ENCODE measurements around the gene VPS16.

VPS16 gene

GRCh38 chr20:2836035-2836434, 4.5 kb upstream of the VPS16 start:
- DNase-seq: no peak

- DNase-seq: no peak
Measured at GRCh38 chr20:2837221-2837960, 3.2 kb upstream of the VPS16 start.

GRCh38 chr20:2838170-2838797, 2.3 kb upstream of the VPS16 start:
- DNase-seq: no peak

GRCh38 chr20:2838847-2839671, 1.5 kb upstream of the VPS16 start:
- no peak for DNase-seq

- no peak for DNase-seq
Measured at GRCh38 chr20:2839732-2840137, 810 bp upstream of the VPS16 start.

GRCh38 chr20:2840967-2841531, 504 bp downstream of the VPS16 start:
- DNase-seq: no peak

- DNase-seq: no peak
Measured at GRCh38 chr20:2845607-2846006, 5.1 kb downstream of the VPS16 start.

- no peak for DNase-seq
Measured at GRCh38 chr20:2846698-2847097, 6.2 kb downstream of the VPS16 start.

GRCh38 chr20:2847802-2848201, 7.3 kb downstream of the VPS16 start:
- no peak for DNase-seq

GRCh38 chr20:2849529-2849928, 9.0 kb downstream of the VPS16 start:
- no peak for DNase-seq

GRCh38 chr20:2851086-2851485, 10.5 kb downstream of the VPS16 start:
- no peak for DNase-seq

- DNase-seq: no peak
Measured at GRCh38 chr20:2858591-2858990, 18.0 kb downstream of the VPS16 start.

- DNase-seq: no peak
Measured at GRCh38 chr20:2859330-2860121, 19.0 kb downstream of the VPS16 start.

GRCh38 chr20:2864626-2865025, 24.1 kb downstream of the VPS16 start:
- no peak for DNase-seq

GRCh38 chr20:2865101-2865500, 24.6 kb downstream of the VPS16 start:
- no peak for DNase-seq

GRCh38 chr20:2865630-2866029, 25.1 kb downstream of the VPS16 start:
- no peak for DNase-seq

- no peak for DNase-seq
Measured at GRCh38 chr20:2866236-2866635, 25.7 kb downstream of the VPS16 start.

GRCh38 chr20:2867081-2867864, 26.7 kb downstream of the VPS16 start:
- DNase-seq: no peak

GRCh38 chr20:2869381-2869780, 28.8 kb downstream of the VPS16 start:
- DNase-seq: no peak

- DNase-seq: no peak
Measured at GRCh38 chr20:2871111-2871465, 30.5 kb downstream of the VPS16 start.

- DNase-seq: no peak
Measured at GRCh38 chr20:2871661-2872458, 31.3 kb downstream of the VPS16 start.

All from NCI-H446 treated with DMSO at 0.1 percent for 48 hours (cell line).